H1 (cell line): ENCODE results near the gene DAPK1. TPM values are rescaled to one million over a fixed set of nuclear protein-coding genes. Genes with fewer than 3 reads are reported as not detected.

Source experiments
- CTCF ChIA-PET: fragments of 300-600 bp; sonication (Branson Sonifier 250); formaldehyde crosslinking; loops from one replicate; lab custom pipeline; 2021; ENCODE audit not compliant: partially characterized antibody; lab: Charles Lee
- POLR2A ChIA-PET: fragments of 300-600 bp; sonication (Branson Sonifier 250); formaldehyde crosslinking; loops from one replicate; lab custom pipeline; 2021; ENCODE audit warnings: inconsistent platforms; ENCODE audit not compliant: partially characterized antibody; lab: Charles Lee
- DNase-seq, 2 experiments: peaks; one replicate each; pipeline versions ENCODE4 v3.0.0 to v3.0.0-alpha.2; 2010 to 2022; ENCODE audit warnings: low spot score in 2 of 2, low read depth in 1 of 2, mixed read lengths in 1 of 2
- FAIRE-seq: peaks from 2 replicates; lab custom pipeline; 2011; peaks lifted over from hg19 to GRCh38; lab: Jason Lieb, UNC
- H2AFZ ChIP-seq: 2 replicates; pipeline ENCODE4 v1.8.1; 2012; ENCODE audit warnings: low read length, inconsistent platforms
- H2AK5ac ChIP-seq: 2 replicates; pipeline ENCODE4 v1.6.1; 2013; ENCODE audit warnings: low read depth, low read length
- H2BK120ac ChIP-seq: replicated peaks from 2 replicates; pipeline ENCODE3; 2013; ENCODE audit warnings: low read depth, low read length, inconsistent platforms
- H2BK12ac ChIP-seq: 2 replicates; pipeline ENCODE4 v1.6.1; 2013; ENCODE audit warnings: low read depth, low read length
- H2BK15ac ChIP-seq: 2 replicates; pipeline ENCODE4 v1.6.1; 2013; ENCODE audit warnings: low read length
- H2BK20ac ChIP-seq: 2 replicates; pipeline ENCODE4 v1.6.1; 2013; ENCODE audit warnings: low read length
- H2BK5ac ChIP-seq: 2 replicates; pipeline ENCODE4 v1.6.1; 2013; ENCODE audit warnings: low read depth, low read length
- H3K14ac ChIP-seq: 2 replicates; pipeline ENCODE4 v1.6.1; 2013; ENCODE audit warnings: inconsistent platforms; ENCODE audit not compliant: insufficient read length
- H3K18ac ChIP-seq: 2 replicates; pipeline ENCODE4 v1.6.1; 2013; ENCODE audit warnings: low read length; ENCODE audit errors: extremely low read depth
- H3K23ac ChIP-seq: 2 replicates; pipeline ENCODE4 v1.6.1; 2013; ENCODE audit warnings: inconsistent platforms; ENCODE audit not compliant: insufficient read length
- H3K23me2 ChIP-seq: 2 replicates; pipeline ENCODE4 v1.6.1; 2013; ENCODE audit warnings: low read depth, low read length
- H3K27ac ChIP-seq: 2 replicates; pipeline ENCODE4 v1.6.1; 2011; ENCODE audit warnings: low read depth, low read length, inconsistent platforms
- H3K27me3 ChIP-seq, 4 experiments: replicated peaks in 1 of 4; 1 replicate in 1 of 4; 2 replicates in 3 of 4; pipeline versions ENCODE4 v1.6.1 to v1.8.1; 2011 to 2013; ENCODE audit warnings: low read length in 3 of 4, mild to moderate bottlenecking in 3 of 4, inconsistent platforms in 2 of 4, mixed read lengths in 2 of 4, moderate library complexity in 1 of 4; ENCODE audit not compliant: control insufficient read depth in 3 of 4, insufficient read depth in 3 of 4; ENCODE audit errors: extremely low read depth in 1 of 4
- H3K36me3 ChIP-seq, 4 experiments: 2 replicates each; pipeline versions ENCODE4 v1.6.1 to v1.8.1; 2011 to 2013; ENCODE audit warnings: mild to moderate bottlenecking in 4 of 4, low read length in 3 of 4, moderate library complexity in 2 of 4, control low read depth in 1 of 4, inconsistent platforms in 1 of 4; ENCODE audit not compliant: insufficient read depth in 4 of 4, control insufficient read depth in 2 of 4
- H3K4ac ChIP-seq: replicated peaks from 2 replicates; pipeline ENCODE3; 2013; ENCODE audit warnings: low read length, low read depth, mixed read lengths, inconsistent platforms; ENCODE audit not compliant: insufficient read length
- H3K4me1 ChIP-seq, 4 experiments: replicated peaks in 1 of 4; 1 replicate in 1 of 4; 2 replicates in 3 of 4; pipeline versions ENCODE4 v1.6.1 to v1.8.1; 2011 to 2013; ENCODE audit warnings: low read length in 3 of 4, inconsistent platforms in 2 of 4, mixed read lengths in 1 of 4; ENCODE audit not compliant: insufficient read depth in 4 of 4, control insufficient read depth in 3 of 4
- H3K4me2 ChIP-seq, 2 experiments: 2 replicates each; pipeline versions ENCODE4 v1.6.1 to v1.8.1; 2011 to 2013; ENCODE audit warnings: low read depth in 2 of 2, low read length in 2 of 2, control low read depth in 1 of 2, inconsistent platforms in 1 of 2, mild to moderate bottlenecking in 1 of 2; ENCODE audit not compliant: insufficient read depth in 1 of 2
- H3K4me3 ChIP-seq, 4 experiments: fragments of 200-600, 300-600 bp in 1 of 4; sonication (generic), shearing (Covaris generic), sonication (Bioruptor Twin) in 1 of 4; 2 replicates each; pipeline versions ENCODE4 v1.5.1 to v1.8.1; 2011 to 2016; ENCODE audit warnings: low read length in 4 of 4, low read depth in 3 of 4, control low read depth in 2 of 4, inconsistent platforms in 2 of 4, mild to moderate bottlenecking in 2 of 4, mixed read lengths in 1 of 4, moderate library complexity in 1 of 4; ENCODE audit not compliant: insufficient read depth in 2 of 4; ENCODE audit errors: extremely low read depth in 1 of 4
- H3K56ac ChIP-seq: replicated peaks from 2 replicates; pipeline ENCODE3; 2013; ENCODE audit warnings: low read depth, mild to moderate bottlenecking, mixed read lengths, low read length, inconsistent platforms; ENCODE audit not compliant: insufficient read length
- H3K79me1 ChIP-seq: 2 replicates; pipeline ENCODE4 v1.6.1; 2013; ENCODE audit warnings: low read depth, low read length, control low read depth
- H3K79me2 ChIP-seq, 2 experiments: 2 replicates each; pipeline versions ENCODE4 v1.6.1 to v1.8.1; 2012 to 2013; ENCODE audit warnings: low read length in 2 of 2, mild to moderate bottlenecking in 2 of 2, inconsistent platforms in 1 of 2; ENCODE audit not compliant: insufficient read depth in 2 of 2, control insufficient read depth in 1 of 2
- H3K9ac ChIP-seq, 4 experiments: replicated peaks in 1 of 4; 1 replicate in 1 of 4; 2 replicates in 3 of 4; pipeline versions ENCODE4 v1.6.1 to v1.8.1; 2011 to 2013; ENCODE audit warnings: low read depth in 3 of 4, low read length in 3 of 4, control low read depth in 2 of 4, mild to moderate bottlenecking in 2 of 4, moderate library complexity in 2 of 4, inconsistent platforms in 1 of 4; ENCODE audit errors: extremely low read depth in 1 of 4
- H3K9me3 ChIP-seq, 2 experiments: 2 replicates each; pipeline versions ENCODE4 v1.6.1 to v1.8.1; 2012 to 2013; ENCODE audit warnings: mild to moderate bottlenecking in 2 of 2, moderate library complexity in 2 of 2, control low read depth in 1 of 2, inconsistent platforms in 1 of 2, low read depth in 1 of 2, low read length in 1 of 2, mixed read lengths in 1 of 2; ENCODE audit not compliant: insufficient read depth in 2 of 2
- H4K20me1 ChIP-seq, 2 experiments: replicated peaks in 1 of 2; 2 replicates each; pipeline versions ENCODE3 to v1.8.1; 2011 to 2013; ENCODE audit warnings: inconsistent platforms in 2 of 2, low read length in 2 of 2, mild to moderate bottlenecking in 1 of 2; ENCODE audit not compliant: insufficient read depth in 2 of 2, control insufficient read depth in 1 of 2
- H4K5ac ChIP-seq: 2 replicates; pipeline ENCODE4 v1.6.1; 2013; ENCODE audit warnings: low read length, low read depth, mixed read lengths, inconsistent platforms; ENCODE audit not compliant: insufficient read length
- H4K8ac ChIP-seq: 2 replicates; pipeline ENCODE4 v1.8.0; 2013; ENCODE audit warnings: mild to moderate bottlenecking, moderate library complexity, low read length, inconsistent platforms; ENCODE audit not compliant: insufficient read depth; ENCODE audit errors: extremely low read depth
- H4K91ac ChIP-seq: replicated peaks from 2 replicates; pipeline ENCODE3; 2013; ENCODE audit warnings: low read length, mixed read lengths, inconsistent platforms; ENCODE audit not compliant: insufficient read length
- CREB1 ChIP-seq: IDR thresholded peaks from 2 replicates; pipeline ENCODE4 v1.6.1; 2012; ENCODE audit warnings: inconsistent platforms
- CTBP2 ChIP-seq: IDR thresholded peaks from 2 replicates; pipeline ENCODE4 v1.7.0; 2011; ENCODE audit warnings: borderline replicate concordance, mild to moderate bottlenecking, moderate library complexity, mixed read lengths, low read length; ENCODE audit not compliant: insufficient read depth, insufficient read length
- HDAC6 ChIP-seq: IDR thresholded peaks from one replicate; pipeline ENCODE4 v1.7.1; 2012; ENCODE audit warnings: low read depth, mild to moderate bottlenecking, inconsistent platforms, low read length, moderate library complexity
- KDM1A ChIP-seq: fragments of 200-600, 300-600 bp; sonication (generic); IDR thresholded peaks from 2 replicates; pipeline ENCODE4 v1.7.1; 2016; ENCODE audit warnings: mild to moderate bottlenecking, low read length, borderline replicate concordance
- NRF1 ChIP-seq: IDR thresholded peaks from 2 replicates; pipeline ENCODE4 v1.6.1; 2011; ENCODE audit warnings: mild to moderate bottlenecking, low read depth, low read length, improper control_type of control experiment
- POLR2AphosphoS5 ChIP-seq: IDR thresholded peaks from 2 replicates; pipeline ENCODE4 v1.6.1; 2011; ENCODE audit warnings: low read depth, low read length
- SP4 ChIP-seq: IDR thresholded peaks from 2 replicates; pipeline ENCODE4 v1.6.1; 2012; ENCODE audit warnings: low read length, inconsistent platforms
- WGBS, 2 experiments: shearing (Covaris generic) in 1 of 2; methylation state at CpG; one replicate each; pipeline versions ENCODE4 v1.1.6 to v1.1.7; 2013 to 2015; ENCODE audit warnings: low lambda C conversion rate in 2 of 2, mixed read lengths in 2 of 2, inconsistent platforms in 1 of 2, low coverage in 1 of 2, missing lambda C conversion rate in 1 of 2; ENCODE audit not compliant: insufficient replicate concordance in 2 of 2, insufficient coverage in 1 of 2, insufficient read length in 1 of 2; ENCODE audit errors: extremely low coverage in 1 of 2, missing lambda C conversion rate in 1 of 2; 5-methylcytosine and 5-hydroxymethylcytosine counted together
- polyA plus RNA-seq, 7 experiments: library from polyadenylated mRNA; depleted of rRNA in 3 of 7; stranded (reverse) in 5 of 7; unstranded in 2 of 7; fragments of >200 nt in 5 of 7; fragments of 200-250 nt in 2 of 7; gene quantifications; 1 replicate in 5 of 7; 2 replicates in 1 of 7; 4 replicates in 1 of 7; pipeline versions ENCODE4 v1.2.1 to v1.2.3, GENCODE V29; 2011 to 2013; ENCODE audit warnings: missing spikeins in 2 of 7, mixed read lengths in 2 of 7
- total RNA-seq: library from RNA; stranded (reverse); fragmentation: NEBNext Ultra II Directional; extraction: Animal tissue kit (Norgen Biotek cat#: 25700); gene quantifications from 2 replicates; pipeline ENCODE4 v1.2.1, GENCODE V29; 2021

The DAPK1 gene
- total and polyA plus RNA-seq, 2 of the 8 experiments (the other 6 are each of a cell fraction or from before 2014, with no cell fraction given): 62.4 to 131 TPM

- H3K23ac ChIP-seq: no peak overlapping the region
- H4K91ac ChIP-seq: no peak overlapping the region
- H3K9ac ChIP-seq: no peak overlapping the region
- no peak overlapping the region for H3K27ac ChIP-seq
- H4K20me1 ChIP-seq: peaks cover 0 to 2% of the 10 kb centered on the region in 2 experiments
- H3K36me3 ChIP-seq: peaks cover 23 to 86% (median 50%) of the 10 kb centered on the region in 4 experiments
- DNase-seq: no peak
- TF ChIP-seq SP4 (no peak), CTBP2 (no peak), POLR2AphosphoS5 (peak; percentile 15; the same call in 1 of the 2 replicates), HDAC6 (no peak), KDM1A (no peak), NRF1 (no peak), CREB1 (no peak)
- H3K9me3 ChIP-seq: no peaks in the 10 kb centered on the region
- ChIA-PET POLR2A (interaction anchor here (0.6 kb wide), 1 partner anchor 184 kb away, joined by 3 read pairs; no protein-coding TSS in a partner anchor), CTCF (interaction anchor here (1.2 to 3.1 kb wide), 3 partner anchors 17 to 132 kb away, joined by 4 to 14 read pairs (median 5); no protein-coding TSS in a partner anchor)
- FAIRE-seq: no peak
- no peak overlapping the region for H2BK15ac ChIP-seq
- no peak overlapping the region for H3K14ac ChIP-seq
- H4K8ac ChIP-seq: 0 out of 2 replicates have a peak overlapping the region, but pooled peaks have one; percentile 15
- H3K18ac ChIP-seq: no peak overlapping the region
- no peak overlapping the region for H2BK120ac ChIP-seq
- no peak overlapping the region for H2BK20ac ChIP-seq
- H2AK5ac ChIP-seq: no peak overlapping the region
- no peak overlapping the region for H2BK12ac ChIP-seq
- no peak overlapping the region for H2BK5ac ChIP-seq
- 0 out of 7 replicates have a peak, but pooled peaks cover 0 to 4% (median 0%) of the 10 kb centered on the region in 4 experiments for H3K4me1 ChIP-seq
- H3K4me3 ChIP-seq: no peak overlapping the region
- H3K4ac ChIP-seq: no peak overlapping the region
- H2AFZ ChIP-seq: no peak overlapping the region
- H4K5ac ChIP-seq: no peak overlapping the region
- H3K79me1 ChIP-seq: no peaks in the 10 kb centered on the region
- H3K79me2 ChIP-seq: no peaks in the 10 kb centered on the region
- H3K27me3 ChIP-seq: no peaks in the 10 kb centered on the region
- 80% methylated on average over 9 of the region's 9 CpGs; no CpG with 5 or more reads in 1 of the 2 experiments for WGBS, 2 experiments
- no peak overlapping the region for H3K4me2 ChIP-seq
- no peak overlapping the region for H3K56ac ChIP-seq
- H3K23me2 ChIP-seq: no peaks in the 10 kb centered on the region
These were observed 205.3 kb downstream of the DAPK1 start for GRCh38 chr9:87702921-87703320.
